ENCODE measurements around the gene KREMEN1. TPM values are rescaled to one million over a fixed set of nuclear protein-coding genes. Genes with fewer than 3 reads are reported as not detected.

The KREMEN1 gene
- total and polyA plus RNA-seq, 2 experiments from 2014 or later = 7.5 to 10.5 TPM

- H3K4me1 ChIP-seq (ENCODE audit: insufficient read depth) = peaks cover 5% of the 10 kb centered on the region
- no peak overlapping the region for H3K27ac ChIP-seq
- no peaks in the 10 kb centered on the region for H3K36me3 ChIP-seq (replicated peaks; ENCODE audit: insufficient read depth, low read depth)
- no peak overlapping the region for H3K4me2 ChIP-seq
- no peak overlapping the region for H2AFZ ChIP-seq
- no peak for TF ChIP-seq EZH2phosphoT487 (IDR thresholded peaks at IDR 0.05; ENCODE audit: low read depth, severe bottlenecking, unreplicated experiment)
- no peak for TF ChIP-seq CTCF (IDR thresholded peaks at IDR 0.05; ENCODE audit: poor library complexity)
- TF ChIP-seq EZH2 (IDR thresholded peaks at IDR 0.05; ENCODE audit: borderline replicate concordance) = no peak
- H3K79me2 ChIP-seq = no peaks in the 10 kb centered on the region
- 89% methylated on average over 14 of the region's 14 CpGs for WGBS (ENCODE audit: low lambda C conversion rate, missing lambda C conversion rate)
- H4K20me1 ChIP-seq (ENCODE audit: insufficient read depth, poor library complexity, severe bottlenecking) = no peaks in the 10 kb centered on the region
- no peaks in the 10 kb centered on the region for H3K27me3 ChIP-seq
- no peaks in the 10 kb centered on the region for H3K9me2 ChIP-seq (replicated peaks; ENCODE audit: insufficient read depth)
- H3K9me3 ChIP-seq (ENCODE audit: low read depth) = no peaks in the 10 kb centered on the region
- no peak for DNase-seq (ENCODE audit: low spot score)
- H3K4me3 ChIP-seq = no peak overlapping the region
Observed at GRCh38 chr22:29144786-29145160, 71.9 kb downstream of the KREMEN1 start.

GRCh38 chr22:29145321-29146072 lies 72.7 kb downstream of the KREMEN1 start:
- no peak overlapping the region for H2AFZ ChIP-seq
- H3K9me3 ChIP-seq (ENCODE audit: low read depth) = no peaks in the 10 kb centered on the region
- H3K79me2 ChIP-seq = no peaks in the 10 kb centered on the region
- no peak overlapping the region for H3K27ac ChIP-seq
- no peak overlapping the region for H3K4me3 ChIP-seq
- WGBS (ENCODE audit: low lambda C conversion rate, missing lambda C conversion rate) = 84% methylated on average over 27 of the region's 27 CpGs
- H4K20me1 ChIP-seq (ENCODE audit: insufficient read depth, poor library complexity, severe bottlenecking) = no peaks in the 10 kb centered on the region
- TF ChIP-seq CTCF (IDR thresholded peaks at IDR 0.05; ENCODE audit: poor library complexity) = no peak
- TF ChIP-seq EZH2phosphoT487 (IDR thresholded peaks at IDR 0.05; ENCODE audit: low read depth, severe bottlenecking, unreplicated experiment) = no peak
- no peak for TF ChIP-seq EZH2 (IDR thresholded peaks at IDR 0.05; ENCODE audit: borderline replicate concordance)
- no peak for DNase-seq (ENCODE audit: low spot score)
- no peak overlapping the region for H3K4me2 ChIP-seq
- no peaks in the 10 kb centered on the region for H3K36me3 ChIP-seq (replicated peaks; ENCODE audit: insufficient read depth, low read depth)
- H3K27me3 ChIP-seq = no peaks in the 10 kb centered on the region
- H3K4me1 ChIP-seq (ENCODE audit: insufficient read depth) = no peaks in the 10 kb centered on the region
- no peaks in the 10 kb centered on the region for H3K9me2 ChIP-seq (replicated peaks; ENCODE audit: insufficient read depth)

- 74% methylated on average over 14 of the region's 14 CpGs for WGBS (ENCODE audit: low lambda C conversion rate, missing lambda C conversion rate)
- no peaks in the 10 kb centered on the region for H3K27me3 ChIP-seq
- no peaks in the 10 kb centered on the region for H3K9me2 ChIP-seq (replicated peaks; ENCODE audit: insufficient read depth)
- no peak overlapping the region for H3K4me3 ChIP-seq
- DNase-seq (ENCODE audit: low spot score) = no peak
- H4K20me1 ChIP-seq (ENCODE audit: insufficient read depth, poor library complexity, severe bottlenecking) = no peaks in the 10 kb centered on the region
- H3K4me1 ChIP-seq (ENCODE audit: insufficient read depth) = no peaks in the 10 kb centered on the region
- no peak overlapping the region for H3K4me2 ChIP-seq
- H2AFZ ChIP-seq = no peak overlapping the region
- H3K27ac ChIP-seq = no peak overlapping the region
- H3K9me3 ChIP-seq (ENCODE audit: low read depth) = no peaks in the 10 kb centered on the region
- TF ChIP-seq EZH2phosphoT487 (IDR thresholded peaks at IDR 0.05; ENCODE audit: low read depth, severe bottlenecking, unreplicated experiment) (no peak), EZH2 (IDR thresholded peaks at IDR 0.05; ENCODE audit: borderline replicate concordance) (no peak), CTCF (IDR thresholded peaks at IDR 0.05; ENCODE audit: poor library complexity) (no peak)
- H3K36me3 ChIP-seq (replicated peaks; ENCODE audit: insufficient read depth, low read depth) = no peaks in the 10 kb centered on the region
- no peaks in the 10 kb centered on the region for H3K79me2 ChIP-seq
Observed at GRCh38 chr22:29146091-29146560, 73.3 kb downstream of the KREMEN1 start.
